Measurements from ENCODE around the gene RNF157. TPM values are rescaled to one million over a fixed set of nuclear protein-coding genes. Genes with fewer than 3 reads are reported as not detected.

RNF157 gene
- total RNA-seq, 1 experiment from 2014 or later = 5.5 TPM

Other genes starting within 250 kb of the RNF157 start
- 0.68 and 2.5 TPM in 2 replicates for gene CDK3, start 239.6 kb downstream of the RNF157 start, total RNA-seq (2014; rRNA removed; shearing (Covaris generic))
- gene EVPL, start 213.2 kb downstream of the RNF157 start, total RNA-seq (2014; rRNA removed; shearing (Covaris generic)) = 0.80 and 5.4 TPM in 2 replicates
- gene SRP68, start 168.0 kb downstream of the RNF157 start, total RNA-seq (2014; rRNA removed; shearing (Covaris generic)) = 73.7 and 87.2 TPM in 2 replicates
- gene GALR2, start 165.7 kb downstream of the RNF157 start, total RNA-seq (2014; rRNA removed; shearing (Covaris generic)) = 0.95 TPM in 1 of 2 replicates, not detected in the other
- not detected in 2 replicates for gene ZACN, start 161.3 kb downstream of the RNF157 start, total RNA-seq (2014; rRNA removed; shearing (Covaris generic))
- 83.1 and 92.2 TPM in 2 replicates for gene EXOC7, start 136.7 kb downstream of the RNF157 start, total RNA-seq (2014; rRNA removed; shearing (Covaris generic))
- 0.62 and 0.85 TPM in 2 replicates for gene FOXJ1, start 99.2 kb downstream of the RNF157 start, total RNA-seq (2014; rRNA removed; shearing (Covaris generic))
- gene UBALD2, start 24.9 kb upstream of the RNF157 start, total RNA-seq (2014; rRNA removed; shearing (Covaris generic)) = 4.8 and 8.7 TPM in 2 replicates
- 0.47 and 1.4 TPM in 2 replicates for gene QRICH2, start 67.8 kb upstream of the RNF157 start, total RNA-seq (2014; rRNA removed; shearing (Covaris generic))
- gene PRPSAP1, start 113.4 kb upstream of the RNF157 start, total RNA-seq (2014; rRNA removed; shearing (Covaris generic)) = 28.0 and 30.8 TPM in 2 replicates
- 5.8 and 10.6 TPM in 2 replicates for gene SPHK1, start 144.1 kb upstream of the RNF157 start, total RNA-seq (2014; rRNA removed; shearing (Covaris generic))
- gene UBE2O, start 212.7 kb upstream of the RNF157 start, total RNA-seq (2014; rRNA removed; shearing (Covaris generic)) = 30.5 and 34.9 TPM in 2 replicates
- not detected in 2 replicates for gene AANAT, start 227.1 kb upstream of the RNF157 start, total RNA-seq (2014; rRNA removed; shearing (Covaris generic))